OCI-LY7 (cell line): Measurements from ENCODE around the gene HLA-DRB5. TPM values are rescaled to one million over a fixed set of nuclear protein-coding genes. Genes with fewer than 3 reads are reported as not detected.

ENCODE experiments used
- BruUV-seq: library from RNA; stranded (reverse); fragments of 400-500 nt; replicated peaks from 2 replicates; lab custom pipeline; 2021; lab: Mats Ljungman, UMichigan
- CTCF ChIA-PET: fragments of 300-600 bp; sonication (Branson Sonifier 250); formaldehyde crosslinking; loops from one replicate; lab custom pipeline; 2022; ENCODE audit warnings: antibody characterized with exemption; ENCODE audit not compliant: unreplicated experiment; lab: Charles Lee
- POLR2A ChIA-PET: fragments of 300-600 bp; sonication (Branson Sonifier 250); formaldehyde crosslinking; loops from one replicate; lab custom pipeline; 2022; ENCODE audit warnings: antibody characterized with exemption; lab: Charles Lee
- DNase-seq: peaks from one replicate; pipeline ENCODE4 v3.0.0-alpha.2; 2015; ENCODE audit warnings: low spot score
- H2AFZ ChIP-seq: fragments of 200-600 bp; sonication (generic), shearing (Covaris generic); 2 replicates; pipeline ENCODE4 v1.6.1; 2014; ENCODE audit warnings: mild to moderate bottlenecking, antibody characterized with exemption, low read length, moderate library complexity
- H3K27ac ChIP-seq: fragments of 200-600 bp; sonication (generic); 2 replicates; pipeline ENCODE4 v1.5.1; 2014; ENCODE audit warnings: mixed run types, low read depth, mild to moderate bottlenecking, moderate library complexity, low read length, inconsistent platforms; ENCODE audit not compliant: poor library complexity, severe bottlenecking
- H3K36me3 ChIP-seq: fragments of 200-600 bp; sonication (generic); 2 replicates; pipeline ENCODE4 v1.6.1; 2014; ENCODE audit warnings: mild to moderate bottlenecking, antibody characterized with exemption, low read length, moderate library complexity, mixed read lengths; ENCODE audit not compliant: insufficient read depth
- H3K4me1 ChIP-seq: fragments of 200-600 bp; sonication (generic); 2 replicates; pipeline ENCODE4 v1.5.1; 2014; ENCODE audit warnings: mild to moderate bottlenecking, low read length; ENCODE audit not compliant: insufficient read depth, poor library complexity, severe bottlenecking
- H3K4me2 ChIP-seq: fragments of 200-600 bp; sonication (generic); 2 replicates; pipeline ENCODE4 v1.6.1; 2014; ENCODE audit warnings: mild to moderate bottlenecking, low read length
- H3K4me3 ChIP-seq: fragments of 200-600 bp; sonication (generic); 2 replicates; pipeline ENCODE4 v1.5.1; 2014; ENCODE audit warnings: mild to moderate bottlenecking, low read depth, low read length; ENCODE audit not compliant: poor library complexity, severe bottlenecking
- H3K79me2 ChIP-seq: fragments of 200-600 bp; sonication (generic); 2 replicates; pipeline ENCODE4 v1.6.1; 2016; ENCODE audit warnings: low read depth, mild to moderate bottlenecking, low read length, moderate library complexity, mixed read lengths; ENCODE audit not compliant: insufficient read depth
- H3K9me2 ChIP-seq: fragments of 200-600 bp; sonication (generic); 2 replicates; pipeline ENCODE4 v1.6.1; 2016; ENCODE audit warnings: mild to moderate bottlenecking, low read length, mixed read lengths; ENCODE audit not compliant: insufficient read depth
- H3K9me3 ChIP-seq: fragments of 200-600 bp; sonication (generic); 2 replicates; pipeline ENCODE4 v1.6.1; 2014; ENCODE audit warnings: mild to moderate bottlenecking, mixed run types, low read length, mixed read lengths
- H4K20me1 ChIP-seq: fragments of 200-600 bp; sonication (generic); 2 replicates; pipeline ENCODE4 v1.6.1; 2014; ENCODE audit warnings: mild to moderate bottlenecking, antibody characterized with exemption, low read length, moderate library complexity, mixed read lengths; ENCODE audit not compliant: insufficient read depth
- EZH2phosphoT487 ChIP-seq: fragments of 200-600 bp; sonication (generic); IDR thresholded peaks from 2 replicates; pipeline ENCODE4 v1.6.1; 2018; ENCODE audit warnings: low read depth, borderline replicate concordance, mild to moderate bottlenecking, mixed run types, antibody characterized with exemption, low read length, moderate library complexity, mixed read lengths
- intact Hi-C: fragments of 100-400 bp; cut with micrococcal nuclease; formaldehyde crosslinking; loops from one replicate; pipeline ENCODE4 v1.10.0; 2022; ENCODE audit not compliant: unreplicated experiment
- total RNA-seq, 2 experiments: library from RNA; depleted of rRNA in 1 of 2; stranded (reverse); fragments of >200 nt in 1 of 2; shearing (Covaris generic) in 1 of 2; gene quantifications; 2 replicates each; pipeline ENCODE4 v1.2.3, GENCODE V29; 2014 to 2022
- TF ChIP-seq, protein P1 (sequence below): fragments of 200-600 bp; sonication (generic); conservative IDR thresholded peaks from 2 replicates; pipeline ENCODE4 v1.5.1; 2014; ENCODE audit warnings: mild to moderate bottlenecking, antibody characterized with exemption, low read length, moderate library complexity, mixed read lengths

Gene HLA-DRB5
- total RNA-seq, 2 experiments from 2014 or later: 1.9 to 6.1 TPM

DNA sequence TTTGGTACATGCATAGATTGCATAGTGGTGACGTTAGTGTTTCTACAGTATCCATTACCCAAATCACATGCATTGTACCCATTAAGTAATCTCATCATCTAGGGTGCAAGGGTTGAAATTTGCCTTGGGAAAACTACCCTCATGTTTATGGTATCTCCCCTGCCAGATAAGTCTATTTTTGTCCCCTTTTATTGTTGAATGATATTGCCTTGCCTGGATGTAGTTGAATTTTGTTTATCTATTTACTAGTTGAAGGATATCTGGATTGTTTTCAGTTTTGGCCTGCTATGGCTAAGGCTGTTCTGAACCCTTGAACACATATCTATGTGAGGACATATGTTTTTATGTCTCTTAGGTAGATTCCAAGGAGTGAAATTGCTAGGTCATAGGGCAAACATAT is 46.2 kb upstream of the HLA-DRB5 start:
- Histone ChIP-seq H3K9me3 (no peaks in the 10 kb centered on the region), H3K4me3 (no peak overlapping the region), H4K20me1 (no peaks in the 10 kb centered on the region), H3K4me1 (no peaks in the 10 kb centered on the region), H3K4me2 (no peak overlapping the region), H2AFZ (no peak overlapping the region), H3K27ac (no peak overlapping the region), H3K36me3 (peaks cover 36% of the 10 kb centered on the region), H3K79me2 (no peaks in the 10 kb centered on the region), H3K9me2 (no peaks in the 10 kb centered on the region)
- TF ChIP-seq EZH2phosphoT487: no peak
- TF ChIP-seq, protein P1, sequence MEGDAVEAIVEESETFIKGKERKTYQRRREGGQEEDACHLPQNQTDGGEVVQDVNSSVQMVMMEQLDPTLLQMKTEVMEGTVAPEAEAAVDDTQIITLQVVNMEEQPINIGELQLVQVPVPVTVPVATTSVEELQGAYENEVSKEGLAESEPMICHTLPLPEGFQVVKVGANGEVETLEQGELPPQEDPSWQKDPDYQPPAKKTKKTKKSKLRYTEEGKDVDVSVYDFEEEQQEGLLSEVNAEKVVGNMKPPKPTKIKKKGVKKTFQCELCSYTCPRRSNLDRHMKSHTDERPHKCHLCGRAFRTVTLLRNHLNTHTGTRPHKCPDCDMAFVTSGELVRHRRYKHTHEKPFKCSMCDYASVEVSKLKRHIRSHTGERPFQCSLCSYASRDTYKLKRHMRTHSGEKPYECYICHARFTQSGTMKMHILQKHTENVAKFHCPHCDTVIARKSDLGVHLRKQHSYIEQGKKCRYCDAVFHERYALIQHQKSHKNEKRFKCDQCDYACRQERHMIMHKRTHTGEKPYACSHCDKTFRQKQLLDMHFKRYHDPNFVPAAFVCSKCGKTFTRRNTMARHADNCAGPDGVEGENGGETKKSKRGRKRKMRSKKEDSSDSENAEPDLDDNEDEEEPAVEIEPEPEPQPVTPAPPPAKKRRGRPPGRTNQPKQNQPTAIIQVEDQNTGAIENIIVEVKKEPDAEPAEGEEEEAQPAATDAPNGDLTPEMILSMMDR: no peak
- POLR2A ChIA-PET: no interaction called here
- intact Hi-C loops: no loop called here
- CTCF ChIA-PET: no interaction called here
- no peak for DNase-seq
- BruUV-seq: TSS peak; percentile 48

DNA sequence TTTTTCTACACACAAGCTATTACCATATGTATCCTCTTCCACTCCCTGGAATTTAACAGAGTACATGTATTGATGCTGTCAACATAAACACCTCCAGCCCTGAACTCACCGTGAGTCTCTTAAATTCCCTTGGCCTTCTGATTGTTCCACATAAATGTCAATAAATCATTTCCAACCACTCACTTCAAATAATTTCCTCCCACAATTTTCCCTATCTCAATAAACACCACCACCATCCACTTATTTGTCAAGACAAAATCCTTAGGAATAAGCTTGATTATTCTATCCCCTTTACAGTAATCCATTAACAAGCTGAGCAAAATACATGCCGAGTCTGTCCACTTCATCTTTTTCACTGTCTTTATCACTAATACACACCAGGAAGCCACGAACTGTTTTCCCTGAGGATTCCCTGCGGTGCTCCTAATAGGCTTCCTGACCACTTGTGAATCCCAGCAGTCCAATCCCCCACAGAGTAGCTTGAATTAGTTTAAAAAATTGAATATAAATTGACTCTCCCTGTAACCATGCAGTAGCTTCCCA is 40.3 kb upstream of the HLA-DRB5 start:
- Histone ChIP-seq H2AFZ (no peak overlapping the region), H3K9me3 (no peaks in the 10 kb centered on the region), H3K4me2 (no peak overlapping the region), H3K36me3 (no peaks in the 10 kb centered on the region), H3K27ac (no peak overlapping the region), H3K4me1 (no peaks in the 10 kb centered on the region), H3K4me3 (no peak overlapping the region), H3K79me2 (no peaks in the 10 kb centered on the region), H4K20me1 (no peaks in the 10 kb centered on the region), H3K9me2 (no peaks in the 10 kb centered on the region)
- CTCF ChIA-PET: interaction anchor here (0.5 kb wide), 1 partner anchor 115 kb away, joined by 4 read pairs; no protein-coding TSS in a partner anchor
- no peak for DNase-seq
- no TSS peak for BruUV-seq
- TF ChIP-seq EZH2phosphoT487: no peak
- TF ChIP-seq, protein P1: no peak
- intact Hi-C loops: loop anchor here (5.0 kb wide), 1 partner anchor 43 kb away; no protein-coding TSS in a partner anchor
- POLR2A ChIA-PET: interaction anchor here (1.1 to 1.5 kb wide), 2 partner anchors 40 to 88 kb away, joined by 3 to 10 read pairs; partner anchors contain the start of gene HLA-DRB5

DNA sequence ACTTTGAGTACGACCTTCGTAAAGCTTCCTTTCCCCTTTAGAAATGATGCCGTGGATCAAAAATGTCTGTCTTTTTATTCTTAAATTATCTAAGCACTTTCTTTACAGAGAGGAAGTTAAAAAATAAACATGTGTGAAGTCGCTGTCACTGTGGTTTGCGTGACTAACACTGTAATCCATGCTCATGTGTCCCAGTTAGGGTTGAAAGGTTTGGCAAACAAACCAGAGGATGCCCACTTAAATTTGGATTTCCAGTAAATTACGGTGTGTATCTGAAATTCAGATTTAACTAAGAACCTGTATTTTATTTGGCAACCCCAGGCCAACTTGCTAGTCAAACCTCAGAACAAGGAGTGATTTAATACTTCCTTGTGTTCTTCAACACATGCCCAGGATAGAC is 38.5 kb upstream of the HLA-DRB5 start:
- no peak for TF ChIP-seq EZH2phosphoT487
- TF ChIP-seq, protein P1: no peak
- no peaks in the 10 kb centered on the region for H3K4me1 ChIP-seq
- H3K4me2 ChIP-seq: no peak overlapping the region
- no peak overlapping the region for H3K4me3 ChIP-seq
- no peaks in the 10 kb centered on the region for H3K79me2 ChIP-seq
- DNase-seq: no peak
- no peaks in the 10 kb centered on the region for H3K36me3 ChIP-seq
- H4K20me1 ChIP-seq: no peaks in the 10 kb centered on the region
- no peaks in the 10 kb centered on the region for H3K9me3 ChIP-seq
- H3K9me2 ChIP-seq: no peaks in the 10 kb centered on the region
- no TSS peak for BruUV-seq
- intact Hi-C loops: no loop called here
- ChIA-PET CTCF (no interaction called here), POLR2A (no interaction called here)
- H2AFZ ChIP-seq: no peak overlapping the region
- no peak overlapping the region for H3K27ac ChIP-seq
